HG03439 (cell line): ENCODE data around the gene MDN1.
"Not testable (repeated sequence)": the region's sequence is repeated elsewhere in the genome, so short reads cannot be mapped to it uniquely, and the experiment has no call there.

ENCODE experiments used
- ATAC-seq: cut with Tn5 transposase; IDR thresholded peaks from one replicate; pipeline ENCODE4 v1.9.1; 2021; ENCODE audit warnings: mild to moderate bottlenecking, moderate library complexity; ENCODE audit not compliant: unreplicated experiment

Gene MDN1

DNA sequence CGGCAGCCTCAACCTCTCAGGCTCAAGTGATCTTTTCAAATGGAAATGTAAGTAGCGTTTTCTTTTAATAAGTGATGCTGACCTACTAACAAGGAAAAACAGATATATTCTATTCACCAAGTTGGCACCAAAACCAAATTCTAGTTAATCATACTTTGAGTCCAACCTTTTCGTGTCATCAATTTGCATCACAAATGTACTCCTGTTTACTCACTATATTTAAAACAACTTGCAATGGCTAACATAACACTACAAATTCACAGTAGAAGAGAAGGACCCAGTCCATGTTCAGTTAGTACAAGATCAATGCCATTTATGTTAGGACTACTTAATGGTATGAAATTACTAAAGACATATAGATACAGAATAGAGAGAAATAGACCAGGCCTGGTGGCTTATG, 50.0 kb downstream of the MDN1 start:
- ATAC-seq, result no peak

- no peak for ATAC-seq
These were observed 51.3 kb downstream of the MDN1 start for GRCh38 chr6:89768324-89768723.

DNA sequence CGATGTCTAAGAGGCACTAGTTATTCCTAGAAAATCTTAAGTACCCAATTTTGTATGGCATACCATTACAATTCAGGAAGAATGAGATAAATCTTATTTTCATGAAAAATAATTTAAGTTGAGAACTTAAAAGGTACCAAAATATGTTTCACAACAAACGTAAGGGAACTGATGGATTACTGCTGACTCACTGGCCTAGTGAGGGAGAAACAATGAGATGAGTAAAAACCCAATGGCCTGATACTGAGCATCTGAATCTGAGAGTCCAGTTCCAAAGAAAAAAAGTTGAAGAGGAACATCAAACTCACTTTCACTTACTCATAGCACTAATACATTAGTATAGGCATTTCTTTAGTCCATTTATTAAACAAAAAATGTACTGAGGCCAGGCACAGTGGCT, 56.0 kb downstream of the MDN1 start:
- no peak for ATAC-seq

- no peak for ATAC-seq
These were observed 60.8 kb downstream of the MDN1 start for GRCh38 chr6:89758830-89759229.

- ATAC-seq, result no peak
These were observed 69.3 kb downstream of the MDN1 start for GRCh38 chr6:89750338-89750737.

DNA sequence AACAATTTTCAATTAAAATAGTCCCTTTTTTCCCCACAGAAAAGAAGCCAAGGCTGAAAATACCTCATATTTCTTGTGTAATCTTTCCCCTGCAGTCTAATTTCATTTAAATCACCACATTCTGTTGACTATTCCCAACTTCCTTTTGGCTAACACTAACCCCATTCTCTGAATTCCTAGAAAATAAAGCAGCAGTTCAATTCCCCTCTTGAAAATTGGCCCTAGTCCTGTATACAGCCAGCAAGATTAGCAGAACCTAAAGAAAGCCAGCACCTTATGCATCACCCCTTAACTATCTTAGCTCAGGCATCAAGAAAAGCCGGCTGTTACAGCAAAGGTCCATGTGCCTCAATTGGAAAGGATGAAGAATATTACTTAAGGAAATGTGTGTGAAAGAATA, 69.7 kb downstream of the MDN1 start:
- ATAC-seq, result no peak

GRCh38 chr6:89745716-89746115, 73.9 kb downstream of the MDN1 start:
- ATAC-seq, result no peak

GRCh38 chr6:89745096-89745495, 74.5 kb downstream of the MDN1 start:
- no peak for ATAC-seq

- ATAC-seq, result no peak
These were observed 82.7 kb downstream of the MDN1 start for GRCh38 chr6:89736893-89737292.

DNA sequence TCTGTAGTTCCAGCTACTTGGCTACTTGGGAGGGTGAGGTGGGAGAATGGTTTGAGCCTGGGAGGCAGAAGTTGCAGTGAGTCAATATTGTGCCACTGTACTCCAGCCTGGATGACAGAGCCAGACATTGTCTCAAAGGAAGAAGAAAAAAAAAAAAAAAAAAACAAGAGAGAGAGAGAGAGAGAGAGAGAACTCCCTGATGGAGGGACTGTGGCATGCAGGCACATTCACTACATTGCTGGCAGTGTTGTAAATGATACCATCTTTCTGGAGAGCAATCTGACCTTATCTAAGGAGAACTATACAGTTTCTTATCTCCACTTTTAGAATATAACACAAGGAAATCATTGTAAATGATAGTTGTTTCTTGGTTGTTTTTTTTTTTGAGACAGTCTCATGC, 85.1 kb downstream of the MDN1 start:
- no peak for ATAC-seq

DNA sequence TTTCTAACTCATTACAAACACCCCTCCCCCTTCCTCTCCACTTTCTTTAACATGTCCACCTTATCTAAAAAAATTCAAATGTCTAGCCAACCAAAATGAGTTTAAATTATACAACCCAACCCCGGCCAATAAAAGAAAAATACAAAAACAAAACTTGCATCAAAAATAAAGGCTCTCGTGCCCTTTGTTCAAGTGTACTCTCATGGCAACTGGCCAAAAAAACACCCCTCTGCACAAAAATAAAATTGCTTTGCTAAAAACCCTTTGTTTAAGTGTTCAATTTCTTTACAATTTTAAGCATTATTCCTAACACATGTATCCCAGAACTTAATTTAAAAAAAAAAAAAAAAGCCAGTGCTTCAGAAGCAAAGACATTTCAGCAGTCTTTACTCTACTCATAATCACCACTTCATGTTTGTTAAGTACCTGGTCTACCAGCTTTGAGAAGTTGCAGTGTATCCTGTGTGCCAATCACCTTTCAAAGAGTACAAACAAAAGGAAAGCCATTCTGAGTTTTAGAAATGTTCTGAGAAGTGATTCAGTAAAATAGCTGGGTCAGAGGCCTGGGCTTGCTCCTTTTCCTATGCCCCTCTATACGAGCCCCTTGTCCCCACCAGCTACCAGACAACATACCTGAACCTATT, 87.5 kb downstream of the MDN1 start:
- no peak for ATAC-seq

- not testable (repeated sequence) for ATAC-seq
These were observed 88.3 kb downstream of the MDN1 start for GRCh38 chr6:89731262-89731661.

- no peak for ATAC-seq
These were observed 89.8 kb downstream of the MDN1 start for GRCh38 chr6:89729818-89730217.

DNA sequence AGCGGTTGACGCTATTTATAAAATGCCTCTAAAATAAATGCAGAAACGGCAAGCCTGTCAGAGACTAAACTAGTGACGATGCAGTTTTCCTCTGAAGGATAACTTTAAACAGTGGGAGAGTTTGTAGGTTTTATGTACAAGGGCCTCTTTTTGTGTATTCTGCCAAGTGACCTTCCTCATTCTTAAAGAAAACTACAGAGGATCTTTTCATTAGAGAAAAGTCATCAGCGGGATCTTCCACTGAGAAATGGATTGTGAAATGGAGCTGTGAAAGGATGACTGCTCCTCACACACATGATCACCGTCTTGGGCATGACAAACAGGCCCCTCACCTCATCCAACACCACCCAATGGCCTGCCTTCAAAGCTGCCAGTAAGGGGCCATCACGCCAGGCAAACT, 92.1 kb downstream of the MDN1 start:
- ATAC-seq, result no peak

- ATAC-seq, result no peak
These were observed 94.6 kb downstream of the MDN1 start for GRCh38 chr6:89724981-89725380.

GRCh38 chr6:89723046-89723445, 96.5 kb downstream of the MDN1 start:
- no peak for ATAC-seq

DNA sequence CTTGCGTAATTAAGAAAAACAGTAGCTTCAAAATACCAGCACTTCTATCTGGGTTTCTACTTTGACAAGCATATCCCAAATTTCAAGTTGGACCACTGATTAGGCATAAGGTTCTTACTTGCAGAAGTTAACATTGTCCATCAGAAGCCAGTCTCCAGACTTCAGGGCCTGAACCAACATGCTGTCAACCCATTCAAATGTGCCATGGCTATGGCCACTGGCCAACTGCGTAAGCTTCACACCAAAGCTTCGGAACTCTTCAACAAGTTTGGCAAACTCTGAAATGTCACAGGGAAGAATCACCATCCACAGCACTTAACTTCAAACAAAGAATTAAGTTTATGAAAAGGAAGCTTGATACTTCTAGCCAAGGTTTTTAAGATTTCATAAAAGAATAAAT, 103.1 kb downstream of the MDN1 start:
- no peak for ATAC-seq

- ATAC-seq, result no peak
These were observed 107.8 kb downstream of the MDN1 start for GRCh38 chr6:89711801-89712200.

- no peak for ATAC-seq
These were observed 111.3 kb downstream of the MDN1 start for GRCh38 chr6:89708316-89708715.

DNA sequence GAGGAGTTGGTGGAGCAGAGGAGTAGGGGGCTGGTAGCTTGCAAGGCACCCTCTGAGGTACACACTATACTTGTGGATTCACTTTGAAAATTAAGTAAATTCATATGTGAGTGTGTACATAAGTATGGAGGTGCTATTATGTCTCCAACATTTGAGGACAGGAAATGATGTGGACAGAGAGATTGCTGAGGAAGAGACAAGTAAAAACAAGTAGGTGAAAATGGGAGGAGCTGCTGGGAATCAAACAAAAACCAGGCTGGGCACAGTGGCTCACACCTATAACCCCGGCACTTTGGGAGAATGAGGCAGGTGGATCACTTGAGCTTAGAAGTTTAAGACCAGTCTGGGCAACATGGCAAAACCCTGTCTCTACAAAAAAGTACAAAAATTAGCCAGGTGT, 111.8 kb downstream of the MDN1 start:
- no peak for ATAC-seq

DNA sequence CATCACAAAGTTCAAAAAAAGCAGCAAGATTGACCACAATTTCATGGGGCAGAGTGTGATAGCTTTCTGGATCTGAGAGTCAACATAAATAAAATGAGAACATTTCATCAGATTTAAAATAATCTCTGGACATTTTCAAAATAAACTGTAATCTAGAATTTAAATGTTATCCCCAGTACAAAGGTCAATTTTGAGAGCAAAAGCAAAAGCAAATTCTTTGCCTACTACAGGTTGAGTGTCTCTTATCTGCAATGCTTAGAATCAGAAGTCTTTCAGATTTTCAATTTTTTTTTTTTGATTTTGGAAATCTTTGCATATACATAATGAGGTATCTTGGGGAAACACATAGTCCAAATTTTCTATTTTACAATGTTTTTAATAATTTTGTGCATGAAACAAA, 113.5 kb downstream of the MDN1 start:
- no peak for ATAC-seq

DNA sequence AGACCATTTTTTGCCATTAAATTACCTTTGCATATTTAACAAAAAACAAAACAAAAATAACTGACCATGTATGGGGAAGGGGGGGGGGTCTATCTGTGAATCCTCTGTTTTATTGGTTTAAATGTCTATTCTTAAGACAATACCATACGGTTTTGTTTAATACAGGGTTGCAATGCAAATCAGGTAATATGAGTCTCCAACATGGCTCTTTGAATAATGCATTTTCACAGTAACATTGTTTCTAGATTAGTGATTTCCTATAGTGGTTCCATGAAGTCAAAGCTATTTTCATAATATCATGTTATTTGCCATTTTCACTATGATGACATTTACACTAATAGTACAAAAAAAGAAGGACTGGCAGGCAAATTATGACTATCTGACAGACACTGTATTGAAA, 116.3 kb downstream of the MDN1 start:
- no peak for ATAC-seq

DNA sequence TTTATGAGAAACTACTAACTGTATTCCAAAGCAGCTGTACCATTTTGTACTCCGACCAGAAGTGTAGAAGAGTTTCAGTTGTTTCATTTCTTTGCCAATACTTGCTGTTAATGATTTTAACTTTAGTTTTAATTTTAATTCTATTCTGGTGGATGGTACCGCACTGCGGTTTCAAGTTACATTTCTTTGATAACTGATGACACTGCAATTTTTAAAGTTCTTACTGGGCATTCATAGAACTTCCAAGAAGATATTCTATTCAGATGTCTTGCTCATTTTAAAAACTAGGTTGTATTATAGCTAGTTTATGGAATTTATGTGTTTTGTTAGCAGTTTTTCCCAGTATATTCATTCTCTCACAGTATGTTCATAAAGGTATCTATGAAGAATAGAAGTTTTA, 117.2 kb downstream of the MDN1 start:
- ATAC-seq, result no peak

- no peak for ATAC-seq
These were observed 123.9 kb downstream of the MDN1 start for GRCh38 chr6:89695667-89696066.
